NK-92 treated with Interleukin-12 subunit alpha and Interleukin-12 subunit beta, amount 100 ng/mL, for 24 hours (cell line): ENCODE data around the gene SHH.

Experiments
- DNase-seq: peaks from one replicate; lab custom pipeline; 2025; lab: John Stamatoyannopoulos, UW

SHH gene

DNA sequence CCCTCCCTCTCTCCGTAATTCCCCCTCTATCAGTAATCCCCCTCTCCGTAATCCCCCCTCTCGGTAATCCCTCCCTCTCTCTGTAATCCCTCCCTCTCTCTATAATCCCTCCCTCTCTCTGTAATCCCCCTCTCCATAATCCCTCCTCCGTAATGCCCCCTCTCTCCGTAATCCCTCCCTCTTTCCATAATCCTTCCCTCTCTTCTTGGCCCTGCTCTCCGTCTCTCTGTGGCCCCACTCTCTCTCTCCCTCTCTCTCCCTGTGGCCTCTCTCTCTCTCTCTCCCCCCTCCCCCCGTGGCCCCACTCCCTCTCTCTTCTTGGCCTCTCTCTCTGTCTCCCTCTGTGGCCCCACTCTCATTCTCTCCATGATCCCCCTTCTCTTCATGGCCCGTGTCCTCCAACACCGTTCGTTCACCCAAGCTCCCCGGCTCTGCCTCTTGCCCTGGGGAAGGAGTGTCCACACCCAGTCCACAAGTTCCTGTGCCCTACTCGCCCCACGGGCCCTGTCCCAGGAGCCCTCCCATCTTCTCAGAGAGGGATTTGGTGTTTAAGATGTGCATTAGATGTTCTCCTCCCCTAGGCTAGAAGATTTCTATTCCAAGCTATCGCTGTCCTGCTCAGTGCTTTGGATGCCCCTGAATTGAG is 19.8 kb downstream of the SHH start:
- DNase-seq, result no peak

DNA sequence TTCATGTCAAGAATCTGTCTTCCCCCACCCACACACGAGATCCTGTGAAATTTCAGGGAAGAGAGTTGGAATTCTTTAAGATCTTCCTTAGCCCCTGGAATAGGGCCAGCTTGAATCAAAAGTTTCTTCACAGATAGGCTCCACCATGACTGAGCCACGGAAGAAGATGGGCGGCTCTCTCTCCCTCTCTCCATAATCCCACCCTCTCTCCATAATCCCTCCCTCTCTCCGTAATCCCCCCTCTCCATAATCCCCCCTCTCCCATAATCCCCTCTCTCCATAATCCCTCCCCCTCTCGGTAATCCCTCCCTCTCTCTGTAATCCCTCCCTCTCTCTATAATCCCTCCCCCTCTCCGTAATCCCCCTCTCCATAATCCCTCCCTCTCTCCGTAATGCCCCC is 20.4 kb downstream of the SHH start:
- no peak for DNase-seq

DNA sequence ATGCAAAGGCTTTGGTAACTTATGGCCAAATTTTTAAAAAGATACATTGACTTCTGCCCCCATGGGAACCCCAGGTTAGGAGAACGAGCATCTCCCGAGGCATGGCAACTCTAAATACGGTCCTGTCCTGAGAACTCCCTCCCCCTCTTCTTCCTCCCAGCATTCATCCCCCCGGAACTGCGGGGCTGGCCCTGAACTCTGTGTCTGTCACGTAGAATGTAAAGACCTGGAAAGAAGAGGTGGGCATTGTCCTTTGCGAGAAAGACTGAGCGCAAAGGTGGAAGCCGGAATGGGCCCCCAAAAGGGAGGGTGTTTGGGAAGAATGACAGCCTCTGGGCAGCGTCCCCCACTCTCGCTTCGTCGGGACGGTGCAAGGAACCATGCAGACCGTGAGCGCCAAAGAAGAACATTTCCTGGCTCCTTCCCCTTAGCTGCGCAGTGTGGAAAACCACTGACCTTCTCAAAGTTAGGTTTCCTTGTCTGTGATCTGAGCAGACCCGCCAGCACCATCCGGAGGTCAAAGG is 21.0 kb downstream of the SHH start:
- no peak for DNase-seq

DNA sequence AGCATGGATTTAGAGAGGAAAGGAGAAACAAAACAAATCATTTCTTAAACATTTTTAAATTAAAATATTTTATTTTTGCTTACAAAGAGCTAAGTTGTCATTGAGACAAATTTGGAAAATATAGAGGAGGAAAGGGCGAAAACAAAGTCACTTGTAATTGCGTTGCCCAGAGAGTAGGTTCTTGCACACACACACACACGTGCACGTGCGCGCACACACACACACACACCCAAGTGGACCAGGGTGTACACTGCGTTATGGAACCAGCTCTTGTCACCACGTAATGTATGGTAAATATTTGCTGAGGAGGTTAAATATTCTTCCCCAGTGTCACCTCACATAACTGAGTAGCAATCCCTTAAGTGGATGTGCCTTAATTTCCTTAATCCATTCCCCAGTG is 21.6 kb downstream of the SHH start:
- DNase-seq, result no peak

DNA sequence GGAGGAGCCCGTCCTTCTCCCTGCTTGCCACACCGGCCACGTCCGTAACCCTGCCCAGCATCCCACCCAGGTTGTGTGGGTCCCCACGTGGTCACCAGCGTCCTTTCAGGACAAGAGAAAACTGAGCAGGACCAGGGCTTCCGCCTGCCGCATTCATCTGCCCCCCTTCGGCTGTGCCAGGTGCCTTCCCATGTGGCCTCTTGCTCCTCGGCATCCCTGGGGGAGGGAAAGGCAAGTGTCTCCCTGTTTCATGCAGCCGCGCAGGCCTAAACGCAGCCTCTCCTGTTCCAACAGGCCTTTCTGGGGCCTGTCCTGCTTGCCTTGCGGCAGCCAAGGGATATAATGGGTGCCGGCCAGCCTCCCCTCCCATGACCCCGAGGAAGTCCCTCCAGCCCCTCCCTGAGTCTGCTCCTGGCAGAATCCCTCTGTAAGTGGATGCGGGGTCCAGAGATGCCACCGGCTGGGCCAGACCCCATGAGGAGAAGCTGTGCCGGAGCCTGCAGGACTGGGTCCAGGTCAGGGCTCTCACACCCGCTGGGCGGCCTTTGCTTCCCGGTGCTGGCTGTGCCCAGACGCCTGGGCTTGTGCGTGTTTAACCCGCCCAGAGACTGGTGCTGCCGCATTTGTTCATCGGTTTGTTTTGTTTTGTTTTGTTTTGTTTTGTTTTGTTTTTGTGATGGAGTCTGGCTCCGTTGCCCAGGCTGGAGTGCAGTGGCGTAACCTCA is 23.1 kb downstream of the SHH start:
- DNase-seq, result no peak

DNA sequence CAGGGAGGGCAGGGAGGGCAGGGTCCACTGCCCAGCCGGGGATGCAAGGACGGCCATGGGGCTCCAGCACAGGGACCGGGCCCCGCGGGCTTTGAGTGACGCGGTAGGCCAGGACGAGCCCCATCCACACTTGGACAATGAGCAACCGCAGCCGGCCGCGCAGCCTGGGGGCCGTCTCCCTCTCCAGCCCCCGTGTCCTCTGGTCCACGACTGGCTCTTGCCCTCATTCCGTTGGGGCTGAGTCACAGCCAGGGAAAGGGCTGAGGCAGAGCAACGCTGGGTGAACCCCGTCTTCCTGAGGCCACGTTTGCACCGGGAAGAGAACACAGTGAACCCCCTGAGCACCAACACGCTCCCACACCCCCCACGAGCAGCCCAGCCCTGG is 23.7 kb downstream of the SHH start:
- no peak for DNase-seq

DNA sequence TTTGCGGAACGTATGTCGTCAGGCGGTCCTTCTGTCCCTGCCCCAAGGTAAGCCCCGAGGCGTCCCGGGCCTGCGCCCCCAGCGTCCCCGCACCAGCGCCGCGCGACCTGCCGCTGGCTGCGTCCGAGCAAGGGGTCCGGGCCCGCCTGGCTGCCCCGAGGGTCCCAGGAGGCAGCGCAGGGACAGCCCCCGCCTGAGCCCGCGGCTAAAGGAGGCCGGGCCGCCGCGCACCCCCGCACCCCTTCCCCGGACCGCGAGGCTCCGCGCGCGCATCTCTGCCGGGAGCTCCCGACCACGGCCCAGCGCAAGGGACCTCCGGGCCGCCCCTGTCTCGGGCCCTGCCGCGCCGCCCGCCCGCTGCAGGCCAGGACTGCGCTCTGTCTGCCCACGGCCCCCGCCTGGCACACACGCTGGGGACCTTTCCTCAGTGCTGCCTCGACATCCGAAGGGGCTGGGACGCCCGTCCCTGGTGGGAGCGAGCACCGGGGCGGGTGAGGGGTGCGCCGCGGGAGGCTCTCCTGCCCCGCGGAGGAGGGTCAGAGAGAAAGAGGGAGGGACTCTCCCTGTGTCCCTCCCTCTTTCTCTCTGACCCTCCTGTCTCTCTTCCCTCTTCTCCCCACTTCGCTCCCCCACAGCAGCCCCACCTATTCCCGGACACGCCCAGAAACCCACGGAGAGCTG is 25.0 kb downstream of the SHH start:
- no peak for DNase-seq

DNA sequence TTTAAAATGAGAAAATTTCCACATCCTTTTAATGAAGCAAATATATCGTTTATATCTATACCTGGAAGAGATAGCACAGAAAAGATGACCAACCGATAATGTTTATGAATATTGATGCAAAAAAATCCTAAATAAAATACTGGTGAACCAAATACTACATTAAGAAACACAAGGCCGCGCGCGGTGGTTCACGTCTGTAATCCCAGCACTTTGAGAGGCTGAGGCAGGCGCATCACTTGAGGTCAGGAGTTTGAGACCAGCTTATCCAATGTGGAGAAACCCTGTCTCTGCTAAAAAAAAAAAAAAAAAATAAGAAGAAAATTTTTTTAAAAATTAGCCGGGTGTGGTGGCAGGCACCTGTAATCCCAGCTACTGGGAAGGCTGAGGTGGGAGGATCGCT is 25.8 kb downstream of the SHH start:
- DNase-seq, result no peak

DNA sequence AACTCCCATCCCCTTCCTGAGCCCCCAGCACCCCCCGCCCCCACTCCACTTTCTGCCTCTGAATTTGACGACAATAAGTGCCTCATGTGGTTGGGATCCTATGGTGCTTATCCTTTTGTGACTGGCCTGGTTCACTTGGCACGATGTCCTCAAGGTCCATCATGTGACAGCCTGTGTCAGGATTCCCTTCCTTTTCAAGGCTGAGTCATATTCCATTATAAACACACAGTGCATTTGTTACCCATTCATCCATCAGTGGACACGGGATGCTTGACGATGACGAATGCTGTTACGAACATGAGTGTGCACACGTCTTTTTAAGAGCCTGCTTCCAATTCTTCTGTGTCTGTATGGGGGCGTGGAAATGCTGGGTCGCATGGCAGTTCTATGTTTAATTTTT is 26.7 kb downstream of the SHH start:
- no peak for DNase-seq

DNA sequence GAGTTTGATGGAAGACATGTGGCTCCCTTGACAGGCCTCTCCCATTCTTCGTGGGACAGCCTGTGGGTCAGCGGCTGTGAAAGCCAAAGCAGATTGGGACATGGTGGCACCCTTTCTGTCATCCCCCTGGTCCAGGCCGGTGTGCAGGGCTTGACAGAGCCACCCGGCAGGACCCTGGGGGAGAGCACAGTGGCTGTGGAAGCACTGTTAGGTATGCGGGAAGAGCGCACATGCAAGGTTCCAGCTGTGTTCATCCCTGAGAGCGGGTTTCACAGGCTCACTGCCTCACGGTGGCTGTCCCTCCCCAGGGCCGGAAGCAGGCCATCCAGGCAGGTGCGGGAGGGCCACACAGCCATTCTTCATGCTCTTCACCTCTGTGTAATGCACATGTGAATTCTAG is 29.8 kb downstream of the SHH start:
- no peak for DNase-seq

DNA sequence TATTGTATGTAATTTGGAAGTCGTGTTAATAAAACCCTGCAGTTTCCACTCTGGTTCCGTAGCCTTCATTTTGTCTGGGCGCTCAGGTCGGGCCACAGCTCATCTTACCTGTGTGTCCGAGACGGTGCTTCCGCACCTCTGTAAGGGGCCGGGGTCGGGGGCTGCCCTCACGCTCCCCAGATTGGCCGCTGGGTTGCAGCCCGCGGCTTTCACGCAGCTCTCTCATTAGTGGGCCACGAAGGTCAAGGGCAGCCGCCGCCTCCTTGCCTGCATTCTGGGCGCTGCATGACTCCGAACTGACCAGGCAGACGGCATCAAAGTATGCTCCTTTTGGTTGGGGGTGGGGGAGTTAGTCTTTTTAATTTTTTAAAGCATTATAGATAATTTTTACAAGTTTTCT is 30.8 kb downstream of the SHH start:
- DNase-seq, result no peak

DNA sequence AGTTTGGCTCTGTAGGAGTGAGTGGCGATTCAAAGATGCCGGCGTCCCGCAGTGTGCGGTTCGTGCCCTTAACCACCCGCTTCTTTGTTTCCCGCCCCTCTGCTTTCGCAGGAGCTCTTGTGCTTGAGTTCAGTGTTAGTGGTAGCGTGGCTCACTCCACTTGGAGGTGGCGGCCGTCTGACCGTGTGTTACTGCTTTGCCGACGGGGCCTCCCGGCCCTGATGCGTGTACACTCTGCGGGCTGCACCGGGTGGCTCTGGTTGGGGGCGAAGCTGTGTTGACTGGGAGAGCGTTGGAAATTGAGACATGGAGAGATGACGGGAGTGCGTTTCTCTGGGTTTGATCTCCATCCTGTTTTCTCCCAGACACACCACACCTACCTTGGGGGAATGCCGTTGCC is 31.4 kb downstream of the SHH start:
- no peak for DNase-seq

DNA sequence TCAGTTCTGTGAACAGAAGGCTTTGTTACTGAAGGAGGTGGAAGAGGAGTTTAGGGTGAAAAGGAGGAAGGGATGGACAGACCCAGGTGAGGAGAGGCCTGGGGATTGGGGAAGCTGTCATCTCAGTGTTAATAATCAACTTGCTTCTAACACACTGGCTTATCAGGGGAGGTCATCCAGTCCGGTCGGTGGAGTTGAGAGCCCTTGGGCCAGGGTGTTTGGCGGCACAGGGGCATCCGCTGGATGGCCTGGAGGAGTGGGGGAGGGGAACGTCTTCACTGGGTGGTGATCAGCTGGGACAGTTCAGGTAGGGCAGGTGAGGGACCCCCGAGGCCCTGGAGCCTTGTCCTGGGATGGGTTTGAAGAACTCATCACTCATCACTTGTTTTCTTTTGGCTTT is 33.9 kb downstream of the SHH start:
- no peak for DNase-seq

DNA sequence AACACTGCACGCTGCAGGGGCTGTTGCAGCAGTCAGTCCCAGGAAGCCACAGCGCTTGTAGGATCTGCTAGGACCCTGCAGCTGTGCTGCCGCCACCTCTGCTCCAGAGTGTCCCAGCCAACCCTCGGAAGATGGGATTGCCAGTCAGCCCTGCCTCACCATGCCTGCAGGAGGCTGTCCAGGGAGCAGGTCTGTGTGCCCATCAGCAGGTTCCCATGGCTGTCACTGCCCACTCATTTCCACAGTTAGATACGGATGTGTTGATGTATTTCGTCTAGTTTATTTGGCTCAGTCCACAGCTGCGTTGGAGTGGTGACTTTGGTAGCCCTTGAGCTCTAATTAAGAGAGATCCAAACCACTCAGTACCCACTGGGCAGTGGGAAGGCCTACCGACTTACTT is 35.7 kb downstream of the SHH start:
- no peak for DNase-seq

DNA sequence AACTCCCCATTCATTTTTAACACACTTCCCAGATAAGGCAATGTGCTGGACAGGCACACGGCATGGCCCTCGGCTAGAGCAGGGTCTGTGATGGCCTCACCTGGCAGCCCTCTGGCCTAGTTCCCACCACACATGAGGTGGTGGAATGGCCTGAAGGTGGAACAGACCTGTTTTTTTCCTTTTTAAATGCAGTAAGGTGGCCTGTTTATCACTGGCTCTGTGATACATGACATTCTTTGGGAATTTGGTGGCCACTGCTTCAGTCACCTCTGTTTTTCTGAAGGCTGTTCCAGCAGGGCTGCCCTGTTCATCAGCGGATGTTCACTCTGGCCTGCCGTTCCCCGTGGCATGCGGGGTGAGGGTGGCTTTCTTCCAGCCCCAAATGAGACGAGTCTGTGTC is 36.6 kb downstream of the SHH start:
- DNase-seq, result no peak

DNA sequence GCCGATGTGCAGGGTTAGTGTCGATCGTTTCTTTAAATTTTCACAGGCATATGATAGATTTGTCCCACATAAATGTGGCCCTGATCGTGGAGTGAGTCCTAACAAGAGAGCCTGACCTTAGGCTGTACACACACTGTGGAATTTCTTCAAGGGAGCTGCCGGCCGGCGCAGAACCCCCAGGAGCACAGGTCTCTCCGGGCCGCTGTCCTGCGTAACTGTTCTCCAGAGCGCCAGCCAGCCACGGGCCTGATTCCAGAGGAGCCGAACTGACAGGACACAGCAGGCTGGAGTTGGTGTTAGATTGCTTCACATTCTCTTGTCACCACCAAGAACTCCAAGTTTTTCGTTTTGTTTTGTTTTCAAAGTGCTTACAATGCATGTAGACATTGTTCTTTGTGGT is 37.3 kb downstream of the SHH start:
- DNase-seq, result no peak

DNA sequence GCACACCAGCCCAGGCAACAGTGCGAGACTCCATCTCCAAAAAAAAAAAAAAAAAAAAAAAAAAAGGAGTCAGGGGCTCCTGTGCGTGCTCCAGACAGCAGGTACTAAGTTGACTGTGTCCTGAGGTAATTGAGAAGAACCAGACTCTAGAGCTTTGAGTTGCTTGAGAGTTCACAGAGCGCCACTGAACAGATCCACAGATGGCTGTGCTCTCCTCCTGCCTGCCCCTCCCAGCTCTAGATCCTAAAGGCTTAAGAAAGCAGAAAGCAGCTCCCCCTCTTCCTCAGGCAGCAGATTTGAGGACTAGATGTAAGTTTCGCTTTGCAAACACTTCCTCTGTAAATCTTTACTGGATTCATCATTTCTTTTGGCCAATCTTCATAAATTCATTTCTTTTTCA is 38.7 kb downstream of the SHH start:
- no peak for DNase-seq

DNA sequence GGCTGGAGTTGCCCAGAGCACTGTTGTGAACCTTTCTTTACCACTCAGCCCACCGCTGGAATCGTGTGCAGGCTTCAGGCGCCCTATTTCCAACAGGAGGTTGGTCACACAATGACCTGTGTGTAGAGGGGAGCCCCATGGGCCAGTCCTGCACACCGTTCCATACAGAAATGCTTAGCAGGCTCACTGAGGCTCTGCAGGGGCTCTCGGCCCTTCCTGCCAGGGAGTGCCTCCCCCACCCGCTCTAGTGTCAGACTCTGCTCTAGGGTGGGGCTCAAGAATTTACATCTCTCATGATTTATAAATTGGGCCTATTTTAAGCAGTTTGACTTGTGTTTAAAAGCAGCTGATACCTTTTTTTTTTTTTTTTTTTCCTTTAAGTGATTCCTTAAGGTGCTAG is 42.0 kb downstream of the SHH start:
- no peak for DNase-seq

DNA sequence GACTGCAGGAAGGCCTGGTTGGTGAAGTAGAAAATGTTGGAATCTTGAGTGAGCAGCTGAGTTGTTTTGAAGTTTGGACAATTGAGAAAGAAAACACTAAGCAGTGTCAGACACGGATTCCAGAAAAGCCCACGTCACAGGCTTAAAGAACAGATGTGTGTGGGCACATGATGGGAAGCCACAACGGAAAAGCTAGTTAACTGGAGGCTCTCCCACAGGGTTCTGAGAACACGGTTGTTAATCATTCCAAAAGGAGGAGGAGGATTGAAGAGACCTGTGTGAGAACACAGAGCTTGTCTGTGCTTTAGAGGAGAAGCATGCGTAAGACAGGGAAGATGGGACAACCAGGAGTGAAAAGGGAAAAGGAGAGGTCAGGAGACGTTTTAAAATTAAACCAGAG is 42.6 kb downstream of the SHH start:
- DNase-seq, result no peak

DNA sequence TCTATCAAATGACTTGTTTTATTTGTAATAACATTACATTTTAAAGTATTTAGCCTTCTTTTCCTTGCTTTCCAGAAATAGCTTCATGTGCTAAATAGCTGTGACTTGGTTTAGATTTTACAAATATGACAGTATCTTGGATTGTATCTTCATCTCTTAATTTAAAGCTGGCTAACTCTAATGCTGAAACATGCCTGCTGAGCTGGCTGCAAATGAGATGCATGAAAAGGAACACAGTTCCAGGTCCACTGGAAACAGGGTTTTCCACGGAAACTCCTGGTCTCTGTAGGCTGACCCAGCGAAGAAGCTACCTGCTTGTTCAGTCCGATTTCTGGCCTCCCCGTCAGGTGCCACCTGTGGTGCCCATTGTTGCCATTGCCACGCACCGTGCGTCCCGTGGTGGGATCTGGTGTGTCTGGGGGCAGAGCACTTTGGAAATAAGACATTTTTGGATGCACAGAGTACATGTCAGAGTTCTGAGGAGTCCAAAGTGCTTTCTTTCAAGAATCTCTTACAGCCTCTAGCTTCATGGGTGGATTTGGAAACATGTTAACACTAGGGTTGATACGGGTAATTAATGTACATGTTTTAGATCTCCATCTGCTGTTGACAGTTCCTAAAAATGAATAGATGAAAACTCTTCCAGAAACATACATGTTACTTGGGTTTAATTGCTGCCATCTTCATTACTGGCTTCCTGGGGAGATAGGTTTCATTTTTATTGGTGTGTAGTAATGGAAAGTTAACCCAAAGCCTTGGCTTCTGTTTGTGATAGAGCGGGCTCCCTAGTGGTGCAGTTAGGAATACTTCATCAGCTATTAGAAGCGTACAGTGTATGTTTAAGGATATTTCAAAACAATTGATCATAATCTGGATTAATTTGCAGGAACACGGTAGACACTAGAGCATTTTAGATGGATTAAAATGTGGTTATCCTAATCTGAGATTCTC is 45.0 kb downstream of the SHH start:
- DNase-seq, result no peak

DNA sequence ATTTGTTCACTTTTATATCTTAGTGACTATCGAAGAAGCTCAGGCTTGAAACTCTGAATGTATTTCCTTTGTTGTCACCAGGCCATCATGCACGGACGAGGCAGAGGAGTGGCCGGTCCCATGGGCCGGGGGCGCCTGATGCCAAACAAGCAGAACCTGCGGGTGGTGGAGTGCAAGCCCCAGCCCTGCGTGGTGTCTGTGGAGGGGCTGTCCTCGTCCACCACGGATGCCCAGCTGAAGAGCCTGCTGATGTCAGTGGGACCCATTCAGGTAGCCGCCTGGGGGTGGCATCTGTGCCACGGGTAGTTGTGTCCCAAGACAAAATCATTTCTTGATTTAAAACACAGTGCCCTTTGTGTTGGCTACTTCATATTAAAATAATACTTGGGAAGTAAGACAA is 45.9 kb downstream of the SHH start:
- DNase-seq, result no peak

DNA sequence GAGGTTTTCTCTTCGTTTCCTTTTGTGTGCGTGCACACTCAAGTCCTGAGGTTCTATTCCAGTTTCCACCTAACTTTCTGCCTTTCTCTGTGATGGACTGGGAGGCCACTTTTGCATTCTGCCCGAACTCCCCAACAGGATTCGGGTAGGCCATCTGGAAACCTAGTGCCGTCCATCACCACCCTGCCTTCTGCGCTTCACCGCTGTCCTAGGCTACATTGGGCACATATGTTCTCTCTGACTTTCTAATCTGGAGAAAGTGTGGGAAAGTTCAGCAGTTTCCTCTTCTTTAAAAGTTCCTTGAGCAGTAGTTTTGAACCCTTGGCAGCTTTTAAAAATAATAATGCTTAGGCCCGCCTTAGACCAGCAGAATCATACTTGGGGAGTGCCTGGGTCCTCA is 46.8 kb downstream of the SHH start:
- DNase-seq, result no peak
